Measurements from ENCODE around the gene INPP5D. TPM values are rescaled to one million over a fixed set of nuclear protein-coding genes. Genes with fewer than 3 reads are reported as not detected.
"Not testable (repeated sequence)": the region's sequence is repeated elsewhere in the genome, so short reads cannot be mapped to it uniquely, and the experiment has no call there.

INPP5D gene
- total and polyA plus RNA-seq, 2 donors, result 26.6 to 42.0 TPM

DNA sequence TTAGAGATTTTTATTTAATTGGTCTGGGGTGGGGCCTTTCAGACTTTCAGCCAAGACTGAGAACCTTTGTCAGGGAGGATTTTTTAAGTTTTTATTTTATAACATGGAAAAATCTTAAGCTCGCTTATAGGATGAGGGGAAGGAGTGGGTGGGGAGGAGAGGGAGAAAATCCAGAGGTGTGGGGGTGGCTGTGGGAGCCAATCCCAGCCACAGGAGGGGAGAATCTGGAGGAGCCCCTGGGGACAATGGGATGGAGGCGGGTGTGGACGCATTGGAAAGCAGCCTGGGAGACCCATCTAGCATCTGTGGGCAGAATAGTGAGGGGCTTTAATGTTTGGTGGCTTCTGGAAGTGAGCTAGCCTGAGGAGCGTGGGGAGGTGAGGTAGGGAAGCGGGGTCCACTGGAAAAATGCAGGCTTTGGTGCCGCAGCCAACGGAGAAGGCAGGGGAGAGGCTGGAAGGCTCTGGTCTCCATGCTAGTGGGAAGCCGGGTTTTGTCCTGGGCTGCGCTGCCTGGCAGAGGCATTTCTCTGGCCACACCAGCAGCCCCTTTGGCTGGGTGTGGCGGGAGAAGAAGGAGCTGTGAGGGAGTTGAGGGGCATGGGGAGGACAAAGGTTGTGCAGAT, 11.5 kb upstream of the INPP5D start:
- Histone ChIP-seq H3K27ac (ENCODE audit: low read depth in 1 of 2, low read length in 1 of 2) (no peak overlapping the region), H3K9me3 (ENCODE audit: control insufficient read depth in 2 of 2, insufficient read depth in 1 of 2, low read length in 1 of 2) (no peaks in the 10 kb centered on the region), H3K27me3 (ENCODE audit: control insufficient read depth in 2 of 2, insufficient read depth in 1 of 2, low read length in 1 of 2) (peaks cover 0 to 2% of the 10 kb centered on the region in 2 donors), H3K4me1 (ENCODE audit: control insufficient read depth in 2 of 2, insufficient read depth in 2 of 2, low read length in 2 of 2) (peaks cover 0 to 3% of the 10 kb centered on the region in 2 donors), H3K36me3 (ENCODE audit: control insufficient read depth in 2 of 2, insufficient read depth in 2 of 2, low read length in 1 of 2) (no peaks in the 10 kb centered on the region), H3K4me3 (ENCODE audit: low read length in 2 of 2) (no peak overlapping the region)
- DNase-seq (ENCODE audit: low read depth in 6 of 9, low spot score in 9 of 9), result no peak
- WGBS, result 96% methylated on average over 10 of the region's 10 CpGs

GRCh38 chr2:233049194-233049761, 10.9 kb upstream of the INPP5D start:
- DNase-seq (ENCODE audit: low read depth in 6 of 9, low spot score in 9 of 9), result peak in 1 of 9 donors; percentile 43
- H3K36me3 ChIP-seq (ENCODE audit: control insufficient read depth in 2 of 2, insufficient read depth in 2 of 2, low read length in 1 of 2), result no peaks in the 10 kb centered on the region
- no peaks in the 10 kb centered on the region for H3K9me3 ChIP-seq (ENCODE audit: control insufficient read depth in 2 of 2, insufficient read depth in 1 of 2, low read length in 1 of 2)
- H3K4me1 ChIP-seq (ENCODE audit: control insufficient read depth in 2 of 2, insufficient read depth in 2 of 2, low read length in 2 of 2), result peaks cover 2 to 7% of the 10 kb centered on the region in 2 donors
- peaks cover 2 to 4% of the 10 kb centered on the region in 2 donors for H3K27me3 ChIP-seq (ENCODE audit: control insufficient read depth in 2 of 2, insufficient read depth in 1 of 2, low read length in 1 of 2)
- WGBS, result 74% methylated on average over 4 of the region's 4 CpGs
- H3K27ac ChIP-seq (ENCODE audit: low read depth in 1 of 2, low read length in 1 of 2), result no peak overlapping the region
- H3K4me3 ChIP-seq (ENCODE audit: low read length in 2 of 2), result no peak overlapping the region

GRCh38 chr2:233051241-233052149, 8.6 kb upstream of the INPP5D start:
- H3K27me3 ChIP-seq (ENCODE audit: control insufficient read depth in 2 of 2, insufficient read depth in 1 of 2, low read length in 1 of 2), result peaks cover 2 to 13% of the 10 kb centered on the region in 2 donors
- no peak overlapping the region for H3K27ac ChIP-seq (ENCODE audit: low read depth in 1 of 2, low read length in 1 of 2)
- H3K4me3 ChIP-seq (ENCODE audit: low read length in 2 of 2), result no peak overlapping the region
- 86% methylated on average over 24 of the region's 24 CpGs for WGBS
- peaks cover 2 to 10% of the 10 kb centered on the region in 2 donors for H3K4me1 ChIP-seq (ENCODE audit: control insufficient read depth in 2 of 2, insufficient read depth in 2 of 2, low read length in 2 of 2)
- no peak for DNase-seq (ENCODE audit: low read depth in 6 of 9, low spot score in 9 of 9)
- no peaks in the 10 kb centered on the region for H3K9me3 ChIP-seq (ENCODE audit: control insufficient read depth in 2 of 2, insufficient read depth in 1 of 2, low read length in 1 of 2)
- H3K36me3 ChIP-seq (ENCODE audit: control insufficient read depth in 2 of 2, insufficient read depth in 2 of 2, low read length in 1 of 2), result no peaks in the 10 kb centered on the region

DNA sequence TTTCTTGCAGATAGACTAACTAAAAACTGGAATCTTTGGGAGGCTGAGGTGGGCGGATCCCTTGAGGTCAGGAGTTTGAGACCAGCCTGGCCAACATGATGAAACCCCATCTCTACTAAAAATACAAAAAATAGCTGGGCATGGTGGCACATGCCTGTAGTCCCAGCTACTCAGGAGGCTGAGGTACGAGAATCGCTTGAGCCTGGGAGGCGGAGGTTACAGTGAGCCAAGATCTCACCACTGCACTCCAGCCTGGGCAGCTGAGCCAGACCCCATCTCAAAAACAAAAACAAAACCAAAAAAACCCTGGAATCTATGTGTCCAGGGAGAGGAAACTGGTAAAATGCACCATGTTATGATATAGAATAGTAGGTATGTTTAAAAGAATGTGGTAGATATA, 7.6 kb upstream of the INPP5D start:
- not testable (repeated sequence) for H3K4me1 ChIP-seq (ENCODE audit: control insufficient read depth in 2 of 2, insufficient read depth in 2 of 2, low read length in 2 of 2); H3K4me3 ChIP-seq (ENCODE audit: low read length in 2 of 2); DNase-seq (ENCODE audit: low read depth in 6 of 9, low spot score in 9 of 9); H3K36me3 ChIP-seq (ENCODE audit: control insufficient read depth in 2 of 2, insufficient read depth in 2 of 2, low read length in 1 of 2); H3K27ac ChIP-seq (ENCODE audit: low read depth in 1 of 2, low read length in 1 of 2); H3K9me3 ChIP-seq (ENCODE audit: control insufficient read depth in 2 of 2, insufficient read depth in 1 of 2, low read length in 1 of 2)
- WGBS, result 97% methylated on average over 4 of the region's 4 CpGs
- peaks cover 2 to 13% of the 10 kb centered on the region in 2 donors for H3K27me3 ChIP-seq (ENCODE audit: control insufficient read depth in 2 of 2, insufficient read depth in 1 of 2, low read length in 1 of 2)

GRCh38 chr2:233053928-233054784, 6.0 kb upstream of the INPP5D start:
- Histone ChIP-seq H3K27ac (ENCODE audit: low read depth in 1 of 2, low read length in 1 of 2) (no peak overlapping the region), H3K4me3 (ENCODE audit: low read length in 2 of 2) (no peak overlapping the region), H3K36me3 (ENCODE audit: control insufficient read depth in 2 of 2, insufficient read depth in 2 of 2, low read length in 1 of 2) (no peaks in the 10 kb centered on the region), H3K27me3 (ENCODE audit: control insufficient read depth in 2 of 2, insufficient read depth in 1 of 2, low read length in 1 of 2) (peaks cover 2 to 13% of the 10 kb centered on the region in 2 donors), H3K4me1 (ENCODE audit: control insufficient read depth in 2 of 2, insufficient read depth in 2 of 2, low read length in 2 of 2) (peaks cover 2 to 11% of the 10 kb centered on the region in 2 donors), H3K9me3 (ENCODE audit: control insufficient read depth in 2 of 2, insufficient read depth in 1 of 2, low read length in 1 of 2) (no peaks in the 10 kb centered on the region)
- 39% methylated on average over 22 of the region's 22 CpGs for WGBS
- peak in 3 of 9 donors; percentile 46 to 63 (median 61) for DNase-seq (ENCODE audit: low read depth in 6 of 9, low spot score in 9 of 9)

- WGBS, result 98% methylated on average over 2 of the region's 2 CpGs
- no peaks in the 10 kb centered on the region for H3K9me3 ChIP-seq (ENCODE audit: control insufficient read depth in 2 of 2, insufficient read depth in 1 of 2, low read length in 1 of 2)
- DNase-seq (ENCODE audit: low read depth in 6 of 9, low spot score in 9 of 9), result no peak
- H3K27me3 ChIP-seq (ENCODE audit: control insufficient read depth in 2 of 2, insufficient read depth in 1 of 2, low read length in 1 of 2), result peaks cover 2 to 13% of the 10 kb centered on the region in 2 donors
- H3K4me3 ChIP-seq (ENCODE audit: low read length in 2 of 2), result no peak overlapping the region
- H3K4me1 ChIP-seq (ENCODE audit: control insufficient read depth in 2 of 2, insufficient read depth in 2 of 2, low read length in 2 of 2), result peaks cover 10 to 17% of the 10 kb centered on the region in 2 donors
- H3K27ac ChIP-seq (ENCODE audit: low read depth in 1 of 2, low read length in 1 of 2), result no peak overlapping the region
- H3K36me3 ChIP-seq (ENCODE audit: control insufficient read depth in 2 of 2, insufficient read depth in 2 of 2, low read length in 1 of 2), result no peaks in the 10 kb centered on the region
Observed at GRCh38 chr2:233055362-233055761, 4.8 kb upstream of the INPP5D start.

DNA sequence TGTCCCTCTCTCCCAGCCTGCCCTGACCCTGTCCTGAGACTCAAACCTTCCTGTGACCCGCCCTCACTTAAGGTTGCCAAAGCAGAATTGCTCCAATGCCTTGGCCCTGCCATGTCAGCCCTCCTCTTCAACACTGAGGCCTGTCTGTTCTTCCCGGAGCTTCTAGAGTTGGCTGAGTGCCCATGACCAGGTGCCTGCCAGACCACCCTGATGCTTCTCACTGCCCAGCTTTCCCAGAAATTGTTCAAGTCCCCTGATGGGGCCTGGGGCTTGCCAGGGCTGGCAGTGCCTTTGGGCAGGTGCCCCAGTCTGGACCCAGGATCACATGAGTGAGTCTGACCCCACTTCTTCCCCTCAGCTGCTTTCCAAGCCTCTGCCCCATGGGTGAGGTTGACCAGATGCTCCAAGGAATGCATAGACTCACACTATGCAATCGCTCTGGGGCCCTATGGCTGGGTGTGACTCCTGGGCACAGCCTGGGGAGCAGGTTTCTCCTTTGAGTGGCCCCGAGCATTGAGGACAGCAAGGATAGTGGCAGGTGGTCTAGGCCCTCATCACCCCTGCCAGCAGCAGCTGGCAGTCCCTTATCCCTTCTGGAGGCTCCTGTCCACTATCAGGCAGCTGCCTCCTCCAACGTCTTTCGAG, 3.1 kb upstream of the INPP5D start:
- Histone ChIP-seq H3K36me3 (ENCODE audit: control insufficient read depth in 2 of 2, insufficient read depth in 2 of 2, low read length in 1 of 2) (no peaks in the 10 kb centered on the region), H3K27me3 (ENCODE audit: control insufficient read depth in 2 of 2, insufficient read depth in 1 of 2, low read length in 1 of 2) (peaks cover 2 to 13% of the 10 kb centered on the region in 2 donors), H3K27ac (ENCODE audit: low read depth in 1 of 2, low read length in 1 of 2) (no peak overlapping the region), H3K4me1 (ENCODE audit: control insufficient read depth in 2 of 2, insufficient read depth in 2 of 2, low read length in 2 of 2) (peaks cover 18 to 30% of the 10 kb centered on the region in 2 donors), H3K9me3 (ENCODE audit: control insufficient read depth in 2 of 2, insufficient read depth in 1 of 2, low read length in 1 of 2) (no peaks in the 10 kb centered on the region), H3K4me3 (ENCODE audit: low read length in 2 of 2) (no peak overlapping the region)
- WGBS, result 92% methylated on average over 6 of the region's 6 CpGs
- DNase-seq (ENCODE audit: low read depth in 6 of 9, low spot score in 9 of 9), result no peak
